CD4-positive, alpha-beta T cell treated with Interleukin-17A for 1 hour (primary cell): ENCODE data around the gene CARS1.
A peak's percentile ranks its signal among the peaks of the same experiment; 100 is the strongest.

Experiments
- DNase-seq: peaks from one replicate; pipeline ENCODE4 v3.0.0-alpha.2; 2020

Gene CARS1

DNA sequence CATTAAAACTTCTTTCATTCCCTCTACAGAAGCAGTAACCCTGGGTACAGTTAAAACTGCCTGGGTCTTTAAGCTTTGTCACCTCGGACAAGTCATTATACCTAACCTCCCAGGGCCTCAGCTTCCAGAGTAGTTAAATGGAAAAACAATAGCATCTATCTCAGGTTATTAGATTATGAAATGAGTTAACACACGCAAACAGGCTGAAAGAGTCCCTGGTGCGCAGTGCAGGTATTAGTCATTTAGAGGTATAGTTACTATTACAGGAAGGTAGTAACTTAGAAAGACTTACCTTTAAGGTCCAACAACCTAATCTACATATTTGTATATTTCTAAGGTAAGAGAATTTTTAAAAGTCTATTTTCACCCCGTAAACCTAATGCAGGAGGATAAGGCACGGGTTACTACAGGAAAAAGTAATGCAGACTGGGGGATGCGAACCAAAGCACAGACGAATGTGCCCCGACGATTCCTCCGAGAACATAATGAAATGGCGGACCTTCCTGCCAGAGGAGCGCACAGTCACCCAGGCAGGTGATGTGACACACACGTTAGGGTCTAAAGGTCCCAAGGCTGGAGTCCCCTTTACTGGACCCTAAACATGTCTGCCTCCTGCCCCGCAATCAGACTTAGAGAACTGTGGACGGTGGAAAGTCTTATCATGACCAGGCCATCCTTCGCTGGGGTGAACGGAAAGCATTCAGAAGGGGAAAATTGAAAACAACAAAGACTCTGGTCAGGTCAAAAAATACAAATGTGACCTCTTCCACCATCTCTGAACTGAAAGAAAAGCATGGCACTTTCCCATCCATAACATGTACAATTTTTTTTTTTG is 66.4 kb downstream of the CARS1 start:
- peak; percentile 34 for DNase-seq

- DNase-seq: peak; percentile 19
These were observed 67.7 kb downstream of the CARS1 start for GRCh38 chr11:2989551-2989950.

- peak; percentile 18 for DNase-seq
These were observed 68.2 kb downstream of the CARS1 start for GRCh38 chr11:2989006-2989405.

GRCh38 chr11:2987881-2988861 is 69.1 kb downstream of the CARS1 start:
- DNase-seq: peak; percentile 37

DNA sequence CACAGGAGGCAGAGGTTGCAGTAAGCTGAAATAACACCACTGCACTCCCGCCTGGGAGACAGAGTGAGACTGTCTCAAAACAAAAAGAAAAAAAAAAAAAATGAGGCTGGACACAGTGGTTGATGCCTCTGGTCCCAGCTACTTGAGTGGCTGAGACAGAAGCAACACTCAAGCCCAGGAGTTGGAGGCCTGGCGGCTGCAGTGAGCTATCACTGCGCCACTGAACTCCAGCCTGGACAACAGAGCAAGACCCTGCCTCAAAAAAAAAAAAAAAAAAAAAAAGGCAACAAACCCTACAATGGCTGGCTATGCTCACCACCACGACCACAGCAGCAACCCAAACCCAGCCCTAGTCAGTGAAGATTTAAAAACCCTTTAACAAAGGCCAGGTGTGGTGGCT is 73.3 kb downstream of the CARS1 start:
- DNase-seq: no peak

GRCh38 chr11:2982214-2982613 is 75.0 kb downstream of the CARS1 start:
- DNase-seq: no peak

- DNase-seq: no peak
These were observed 76.1 kb downstream of the CARS1 start for GRCh38 chr11:2981130-2981529.

DNA sequence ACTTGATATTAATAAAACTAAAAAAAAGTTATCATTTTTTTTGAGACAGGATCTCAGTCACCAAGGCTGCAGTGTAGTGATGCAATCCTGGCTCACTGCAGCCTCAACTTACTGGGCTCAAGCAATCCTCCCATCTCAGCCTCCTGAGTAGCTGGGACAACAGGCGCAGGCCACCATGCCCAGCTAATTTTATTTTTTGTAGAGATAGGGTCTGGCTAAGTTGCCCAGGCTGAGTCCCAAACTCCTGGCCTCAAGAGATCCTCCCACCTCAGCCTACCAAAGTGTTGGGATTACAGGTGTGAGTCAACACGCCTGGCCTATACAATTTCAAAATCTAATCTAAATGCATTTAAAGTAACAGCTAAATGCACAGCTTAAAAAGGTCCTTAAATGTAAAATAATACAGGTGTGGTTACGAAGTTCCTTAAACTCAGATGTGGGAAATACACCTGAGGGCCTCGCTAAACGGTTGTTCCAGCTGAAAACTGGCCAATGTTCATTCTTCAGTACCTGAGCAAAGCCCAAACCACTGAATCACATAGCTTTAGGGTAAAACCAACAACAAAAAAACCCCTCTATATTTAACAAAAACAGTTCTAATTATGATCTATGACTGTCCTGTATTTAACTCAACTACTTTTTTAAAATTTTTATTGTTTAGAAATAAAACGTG is 76.9 kb downstream of the CARS1 start:
- no peak for DNase-seq

DNA sequence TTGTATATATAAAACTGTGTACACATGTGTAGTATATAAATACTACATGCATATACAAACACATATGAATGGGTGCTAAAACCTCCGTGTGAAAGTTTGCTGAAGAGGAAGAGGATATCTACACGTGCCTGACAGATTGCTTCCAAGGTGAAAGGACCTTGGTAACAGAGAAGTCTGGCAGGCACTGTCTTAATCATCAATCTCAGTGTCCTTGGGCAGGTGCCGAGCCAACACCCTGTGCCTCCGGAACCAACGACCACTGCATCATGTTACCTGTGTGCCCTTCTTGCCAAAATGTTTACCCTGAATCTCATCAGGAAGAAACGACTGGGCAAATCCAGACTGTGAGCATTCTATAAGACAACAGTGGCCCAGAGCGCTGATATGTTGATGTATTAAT is 80.1 kb downstream of the CARS1 start:
- DNase-seq: no peak

DNA sequence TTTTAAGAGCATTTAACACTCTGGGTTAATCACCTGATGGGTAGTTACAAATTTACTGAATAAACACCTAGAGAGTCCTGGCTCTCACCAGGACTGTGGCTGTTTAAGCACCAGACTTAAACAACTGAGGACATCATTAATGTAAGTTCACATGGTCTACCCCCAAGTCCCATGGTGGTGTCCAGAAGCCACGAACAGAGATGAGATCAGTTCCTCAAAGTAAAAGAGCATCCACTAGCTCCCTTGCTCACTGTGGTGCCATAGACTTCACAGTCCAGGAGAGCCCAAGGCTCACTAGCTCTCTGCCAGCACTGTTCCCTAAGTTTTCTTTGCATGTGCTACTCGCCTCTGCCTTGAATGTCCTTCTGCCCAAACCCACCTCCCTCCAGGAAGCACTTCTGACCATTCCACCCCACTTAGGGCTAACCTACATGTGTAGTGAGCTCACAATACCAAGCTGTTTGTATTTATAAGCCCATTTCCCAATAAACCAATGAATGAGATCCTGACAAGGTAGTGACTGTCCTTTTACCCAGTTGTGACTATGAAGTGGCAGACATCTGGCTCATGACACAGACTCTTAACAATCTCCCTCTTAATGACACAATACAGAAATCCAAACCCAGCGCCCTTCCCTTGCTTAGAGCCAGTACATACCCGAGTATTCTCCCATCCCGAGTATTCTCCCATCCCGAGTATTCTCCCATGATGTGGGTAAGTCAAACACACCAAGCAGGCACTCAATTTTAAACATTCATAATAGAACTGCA is 80.7 kb downstream of the CARS1 start:
- DNase-seq: no peak

DNA sequence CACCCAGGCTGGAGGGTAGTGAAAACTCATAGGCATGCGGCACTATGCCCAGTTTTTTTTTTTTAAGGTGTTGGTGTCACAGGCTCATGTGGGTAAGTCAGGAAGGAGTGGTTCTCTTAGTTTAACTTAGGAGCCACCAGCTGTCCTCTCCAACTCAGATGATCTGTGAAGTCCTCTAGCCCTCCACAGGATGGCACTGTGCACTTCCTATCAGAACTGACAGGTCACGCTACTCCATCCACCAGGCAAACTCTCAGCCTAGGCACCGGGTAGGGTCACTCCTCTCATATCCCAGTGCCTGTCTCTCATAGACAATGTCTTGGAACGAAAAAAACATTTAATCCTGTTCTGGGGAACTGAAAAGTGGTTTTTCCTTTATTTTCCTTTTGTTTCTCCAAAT is 81.6 kb downstream of the CARS1 start:
- peak; percentile 64 for DNase-seq

- DNase-seq: no peak
These were observed 83.0 kb downstream of the CARS1 start for GRCh38 chr11:2974272-2974671.

- DNase-seq: no peak
These were observed 88.8 kb downstream of the CARS1 start for GRCh38 chr11:2968341-2968900.

DNA sequence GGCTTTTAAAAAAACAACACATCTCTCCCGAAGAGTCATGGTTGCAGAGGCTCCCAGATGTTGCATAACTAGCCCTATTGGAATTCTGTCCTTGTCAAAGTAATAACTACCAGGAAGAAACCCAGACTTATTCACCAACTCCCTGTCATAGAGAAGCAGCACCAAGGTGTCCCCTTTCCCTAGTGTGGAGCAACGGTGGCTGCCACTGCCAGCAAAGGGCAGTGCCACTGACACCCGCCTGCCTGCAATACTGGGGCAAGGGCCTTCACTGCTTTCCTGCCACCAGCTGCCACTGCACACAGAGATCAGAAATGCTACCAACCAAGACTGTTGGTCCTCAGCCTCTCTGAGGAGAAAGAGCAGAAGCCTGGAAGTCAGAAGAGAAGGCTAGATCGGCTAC is 92.4 kb downstream of the CARS1 start:
- no peak for DNase-seq

DNA sequence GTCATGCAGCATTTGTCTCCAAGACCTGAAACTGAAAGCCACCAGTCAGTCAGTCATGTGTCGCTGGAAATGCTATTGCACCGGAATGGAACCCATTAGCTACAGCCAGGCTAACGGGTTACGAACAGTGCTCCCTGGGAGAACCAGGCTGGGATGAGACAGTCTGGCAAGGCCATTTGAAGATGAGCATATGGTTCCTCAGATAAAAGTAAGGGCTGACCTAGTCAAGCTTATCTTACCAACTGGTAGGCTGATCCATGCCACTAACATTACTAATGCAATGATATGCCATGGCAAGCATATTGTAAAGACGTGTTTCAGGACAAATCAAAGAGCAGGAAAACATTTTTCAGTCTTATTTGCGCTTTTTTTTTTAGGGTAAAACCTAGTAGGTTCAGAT is 93.5 kb downstream of the CARS1 start:
- DNase-seq: no peak

DNA sequence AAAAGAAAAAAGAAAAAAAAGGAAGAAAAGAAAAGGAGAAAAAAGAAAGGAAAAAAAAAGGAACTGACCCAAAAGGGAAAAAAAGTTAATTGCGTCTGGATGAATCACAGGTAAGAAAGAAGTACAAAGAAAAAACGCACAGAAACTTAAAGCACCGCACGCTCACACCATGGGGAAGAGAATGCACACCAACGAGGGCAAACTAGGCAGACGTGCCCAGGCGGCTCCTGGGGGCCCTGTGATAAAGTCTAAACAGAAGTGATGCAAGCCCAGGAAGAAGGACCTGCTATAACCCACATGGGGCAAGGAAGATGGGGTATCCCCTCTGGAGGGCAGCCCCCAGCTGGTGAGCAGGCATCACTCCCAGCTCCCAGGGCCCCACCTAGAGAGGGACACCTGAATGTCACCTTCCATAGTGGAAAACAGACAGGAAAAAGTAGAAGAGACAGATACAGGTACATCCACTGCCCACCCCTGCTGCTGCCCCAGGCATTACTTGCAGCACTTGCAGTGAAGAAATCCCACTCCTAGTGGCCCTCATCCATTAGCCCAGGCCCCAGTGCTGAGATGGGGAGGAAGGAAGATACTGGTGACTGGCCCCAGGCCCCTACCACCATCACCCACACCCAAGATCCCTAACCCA is 94.0 kb downstream of the CARS1 start:
- DNase-seq: no peak

DNA sequence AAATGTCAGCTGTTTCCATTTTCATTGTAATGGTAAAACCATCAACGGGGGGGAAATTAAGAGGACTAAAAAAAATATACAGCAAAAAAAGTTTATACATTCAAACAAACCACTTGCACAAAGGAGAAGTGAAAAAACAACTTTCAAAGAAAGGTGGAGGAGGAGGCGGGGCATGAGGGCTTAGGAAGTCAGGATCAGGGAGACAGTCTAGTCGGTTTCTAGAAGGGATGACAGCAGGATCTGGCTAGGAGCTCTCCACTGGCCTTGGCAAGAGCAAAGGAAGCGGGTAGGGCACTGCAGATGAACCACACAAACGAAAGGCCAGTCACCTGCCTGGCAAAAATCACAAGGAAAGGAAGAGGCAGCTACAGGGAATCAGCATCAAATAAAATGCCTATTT is 96.1 kb downstream of the CARS1 start:
- no peak for DNase-seq

DNA sequence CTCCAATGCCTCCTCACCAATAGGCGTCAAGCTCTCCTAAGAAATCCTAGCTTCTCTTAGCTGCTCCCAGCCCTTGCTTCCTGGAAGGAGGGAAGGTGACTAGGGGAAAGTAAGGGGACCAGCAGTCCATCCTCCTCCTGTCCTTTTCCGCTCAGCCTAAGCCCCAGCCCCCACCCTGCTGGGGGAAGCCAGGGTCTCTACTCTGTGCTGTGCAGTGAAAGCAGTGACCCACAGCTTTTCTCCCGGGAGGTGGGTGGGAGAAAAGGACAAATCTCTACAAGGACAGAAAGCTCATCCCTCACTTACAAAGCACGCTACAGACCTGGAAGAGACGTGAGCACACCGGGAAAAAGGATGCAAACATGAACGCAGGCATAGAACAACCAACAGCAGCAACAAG is 97.1 kb downstream of the CARS1 start:
- no peak for DNase-seq

- no peak for DNase-seq
These were observed 99.0 kb downstream of the CARS1 start for GRCh38 chr11:2958251-2958650.

GRCh38 chr11:2955906-2956476 is 101.2 kb downstream of the CARS1 start:
- no peak for DNase-seq

DNA sequence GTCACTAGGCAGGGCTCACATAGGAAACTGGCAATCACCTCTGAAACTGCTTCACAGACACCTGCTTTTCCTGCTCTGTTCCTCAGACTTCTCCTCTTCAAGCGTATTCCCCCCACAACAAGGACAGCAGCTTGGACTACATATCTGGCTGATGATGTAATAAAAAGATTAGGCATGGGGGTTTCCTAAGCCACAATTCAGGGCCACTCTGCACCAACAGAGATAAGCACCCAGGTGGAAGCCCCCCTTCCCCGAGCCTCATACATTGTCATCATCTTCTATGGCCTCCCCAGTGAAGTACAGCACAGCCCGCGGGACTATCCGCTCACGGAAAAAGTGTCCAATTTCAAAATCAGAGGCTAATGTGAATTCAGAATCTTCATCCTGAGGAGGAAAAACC is 103.0 kb downstream of the CARS1 start:
- no peak for DNase-seq
